NOMO-1 treated with DMSO at 0.1 percent for 48 hours (cell line): Measurements from ENCODE around the gene ACBD6.
"Not testable (repeated sequence)": the region's sequence is repeated elsewhere in the genome, so short reads cannot be mapped to it uniquely, and the experiment has no call there.

Experiments used
- DNase-seq: peaks from one replicate; lab custom pipeline; 2025; ENCODE audit not compliant: unreplicated experiment; lab: John Stamatoyannopoulos, UW

ACBD6 gene

GRCh38 chr1:180424848-180425457, 77.4 kb downstream of the ACBD6 start:
- DNase-seq, result no peak

- DNase-seq, result no peak
These were observed 80.8 kb downstream of the ACBD6 start for GRCh38 chr1:180421614-180422013.

DNA sequence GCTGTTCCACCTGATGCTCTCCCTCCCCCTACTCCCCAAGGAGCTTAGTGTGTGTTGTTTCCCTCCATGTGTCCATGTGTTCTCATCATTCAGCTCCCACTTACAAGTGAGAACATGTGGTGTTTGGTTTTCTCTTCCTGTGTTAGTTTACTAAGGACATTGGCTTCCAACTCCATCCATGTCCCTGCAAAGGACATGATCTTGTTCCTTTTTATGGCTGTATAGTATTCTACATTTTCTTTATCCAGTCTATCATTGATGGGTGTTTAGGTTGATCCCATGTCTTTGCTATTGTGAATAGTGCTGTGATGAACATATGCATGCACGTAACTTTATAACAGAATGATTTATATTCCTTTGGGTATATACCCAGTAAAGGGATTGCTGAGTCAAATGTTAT, 81.2 kb downstream of the ACBD6 start:
- not testable (repeated sequence) for DNase-seq

GRCh38 chr1:180415985-180416633, 86.3 kb downstream of the ACBD6 start:
- peak; percentile 48 for DNase-seq

GRCh38 chr1:180415236-180415848, 87.0 kb downstream of the ACBD6 start:
- no peak for DNase-seq

DNA sequence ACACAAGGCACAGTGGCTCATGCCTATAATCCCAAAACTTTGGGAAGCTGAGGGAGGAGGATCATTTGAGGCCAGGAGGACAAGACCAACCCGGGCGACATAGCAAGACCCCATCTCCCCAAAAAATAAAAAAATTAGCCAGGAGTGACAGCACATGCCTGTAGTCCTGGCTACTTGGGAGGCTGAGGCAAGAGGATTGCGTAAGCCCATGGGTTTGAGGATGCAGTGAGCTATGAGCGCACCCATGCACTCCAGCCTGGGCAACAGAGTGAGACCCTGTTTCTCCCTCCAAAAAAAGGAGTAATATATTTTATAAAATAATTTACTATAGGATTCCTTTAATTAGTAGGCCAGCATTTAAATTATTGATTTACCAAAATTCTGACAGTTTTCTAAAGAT, 89.8 kb downstream of the ACBD6 start:
- no peak for DNase-seq

DNA sequence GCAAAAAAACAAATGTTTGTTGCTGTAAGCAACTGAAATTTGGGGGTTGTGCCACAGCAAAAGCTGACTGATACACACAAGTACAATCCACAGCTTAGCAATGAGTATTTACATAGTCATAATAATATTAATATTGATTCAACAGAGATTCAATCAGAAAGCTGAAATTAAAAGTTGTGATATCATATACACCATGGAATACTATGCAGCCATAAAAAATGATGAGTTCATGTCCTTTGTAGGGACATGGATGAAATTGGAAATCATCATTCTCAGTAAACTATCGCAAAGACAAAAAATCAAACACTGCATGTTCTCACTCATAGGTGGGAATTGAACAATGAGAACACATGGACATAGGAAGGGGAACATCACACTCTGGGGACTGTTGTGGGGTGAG, 94.2 kb downstream of the ACBD6 start:
- not testable (repeated sequence) for DNase-seq

DNA sequence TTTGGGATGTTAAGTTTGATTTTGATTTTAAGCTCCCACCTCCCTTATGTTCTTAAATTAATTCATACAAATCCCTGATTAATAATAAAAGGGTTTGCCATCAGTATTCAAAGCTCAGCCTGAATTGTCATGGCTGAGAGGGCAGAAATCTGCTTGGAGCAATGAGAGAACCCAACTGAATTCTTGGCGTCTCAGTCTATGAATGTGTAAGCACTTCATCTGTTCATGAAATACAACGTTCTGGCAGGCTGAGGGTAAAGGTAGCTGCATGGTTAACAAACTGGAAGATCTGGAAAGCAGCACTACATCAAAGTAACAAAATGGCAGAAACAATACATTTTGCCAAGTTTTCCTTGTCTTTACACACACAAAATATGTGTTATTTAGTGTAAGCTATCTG, 95.3 kb downstream of the ACBD6 start:
- DNase-seq, result no peak

- DNase-seq, result no peak
These were observed 99.8 kb downstream of the ACBD6 start for GRCh38 chr1:180402551-180402950.

DNA sequence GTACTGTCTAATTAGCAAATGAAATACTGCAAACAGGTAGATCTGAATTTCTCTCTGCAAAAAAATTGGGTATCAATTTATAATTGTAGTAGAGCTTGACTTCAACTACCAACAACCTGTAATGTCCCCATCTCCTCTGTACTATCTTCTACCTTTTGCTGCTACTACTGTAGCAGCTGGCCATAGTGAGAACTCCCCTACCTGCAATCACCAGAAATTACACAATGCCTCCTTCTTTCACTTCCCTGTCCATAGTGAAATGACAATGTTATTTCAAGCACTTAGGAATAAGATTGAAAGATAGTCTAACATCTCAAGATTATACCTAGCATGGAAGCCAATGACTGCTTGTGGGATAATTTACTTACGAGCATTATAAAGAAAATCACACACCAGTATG, 100.4 kb downstream of the ACBD6 start:
- DNase-seq, result peak; percentile 77

DNA sequence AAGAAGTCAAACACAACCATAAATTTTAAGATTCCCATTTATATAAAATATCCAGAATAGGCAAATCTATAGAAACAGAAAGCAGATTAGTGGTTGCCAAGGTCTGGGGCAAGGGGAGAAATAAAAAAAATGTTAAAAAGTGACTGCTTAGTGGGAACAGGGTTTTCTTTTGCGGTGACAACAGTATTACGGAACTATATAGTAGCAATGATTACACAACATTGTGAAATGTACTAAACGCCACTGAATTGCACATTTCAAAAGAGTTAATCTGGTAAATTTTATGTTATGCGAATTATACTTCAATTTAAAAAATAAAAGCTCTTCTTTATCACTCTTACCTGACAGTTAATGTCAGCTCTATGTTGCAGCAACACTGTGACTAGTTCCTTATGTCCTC, 105.2 kb downstream of the ACBD6 start:
- DNase-seq, result peak; percentile 95

DNA sequence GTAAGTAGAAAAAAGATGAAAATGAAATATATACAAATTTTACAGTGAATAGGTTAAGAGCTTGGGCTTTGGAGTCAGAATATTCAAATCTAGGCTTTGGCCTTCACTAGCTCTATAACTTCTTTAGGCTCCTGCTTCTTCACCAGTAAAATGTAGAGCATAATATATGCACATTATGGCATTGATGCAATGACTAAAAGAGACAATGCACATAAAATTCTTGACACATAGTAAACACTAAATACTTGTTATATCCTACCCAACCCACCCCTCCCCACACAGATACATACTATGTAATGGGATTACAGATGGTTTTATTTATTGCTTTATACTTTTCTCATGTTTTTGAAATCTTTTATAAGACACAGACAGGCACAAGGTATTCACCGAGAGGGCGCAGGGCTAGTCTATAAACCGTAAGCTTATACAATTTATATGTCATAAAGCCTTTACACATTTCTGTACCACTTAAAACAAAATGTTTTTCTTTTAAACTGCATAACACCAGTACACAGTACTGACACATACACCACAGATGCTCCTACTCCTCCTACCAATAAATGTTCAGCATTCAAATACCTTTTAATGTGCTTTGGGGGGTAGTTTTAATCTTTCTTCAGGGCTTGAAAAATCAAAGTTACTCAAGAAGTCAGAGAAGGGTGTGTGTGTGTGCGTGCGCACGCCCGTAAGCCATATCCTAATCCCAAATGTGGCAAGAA, 109.8 kb downstream of the ACBD6 start:
- no peak for DNase-seq

- no peak for DNase-seq
These were observed 110.4 kb downstream of the ACBD6 start for GRCh38 chr1:180392020-180392419.

DNA sequence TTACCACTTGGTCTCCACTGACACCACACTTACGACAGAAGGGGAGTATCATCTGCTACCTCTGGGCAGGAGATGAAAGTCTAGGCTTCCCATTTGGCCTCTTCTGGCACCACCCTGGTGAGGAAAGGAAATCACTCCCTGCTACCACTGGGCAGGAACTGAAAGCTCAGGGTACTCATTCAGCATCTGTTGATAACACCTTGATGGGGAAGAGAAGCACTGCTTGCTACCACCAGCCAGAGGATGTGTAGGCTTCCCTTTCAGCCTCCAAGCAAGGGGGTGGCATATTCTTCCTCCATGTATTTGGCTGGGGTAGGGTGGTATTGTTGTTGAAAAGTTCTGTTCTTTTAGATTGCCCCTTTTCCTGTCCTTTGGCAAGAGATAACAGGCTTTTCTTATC, 115.0 kb downstream of the ACBD6 start:
- no peak for DNase-seq

- no peak for DNase-seq
These were observed 115.5 kb downstream of the ACBD6 start for GRCh38 chr1:180386745-180387367.

GRCh38 chr1:180385144-180385543, 117.2 kb downstream of the ACBD6 start:
- DNase-seq, result no peak

- no peak for DNase-seq
These were observed 117.9 kb downstream of the ACBD6 start for GRCh38 chr1:180384286-180385005.

GRCh38 chr1:180382326-180383115, 119.9 kb downstream of the ACBD6 start:
- no peak for DNase-seq

- no peak for DNase-seq
These were observed 121.2 kb downstream of the ACBD6 start for GRCh38 chr1:180381184-180381580.
